NT2/D1 (cell line): ENCODE results near the gene TMEM129.

ENCODE experiments used
- SUZ12 ChIP-seq: IDR thresholded peaks from 2 replicates; pipeline ENCODE4 v1.6.1; 2011; ENCODE audit not compliant: insufficient read length, insufficient read depth; ENCODE audit errors: extremely low read depth
- YY1 ChIP-seq: IDR thresholded peaks from 2 replicates; pipeline ENCODE4 v1.6.1; 2011; ENCODE audit not compliant: insufficient read length, insufficient read depth
- ZNF274 ChIP-seq: IDR thresholded peaks from 2 replicates; pipeline ENCODE4 v1.6.1; 2011; ENCODE audit warnings: mild to moderate bottlenecking, low read depth, low read length

DNA sequence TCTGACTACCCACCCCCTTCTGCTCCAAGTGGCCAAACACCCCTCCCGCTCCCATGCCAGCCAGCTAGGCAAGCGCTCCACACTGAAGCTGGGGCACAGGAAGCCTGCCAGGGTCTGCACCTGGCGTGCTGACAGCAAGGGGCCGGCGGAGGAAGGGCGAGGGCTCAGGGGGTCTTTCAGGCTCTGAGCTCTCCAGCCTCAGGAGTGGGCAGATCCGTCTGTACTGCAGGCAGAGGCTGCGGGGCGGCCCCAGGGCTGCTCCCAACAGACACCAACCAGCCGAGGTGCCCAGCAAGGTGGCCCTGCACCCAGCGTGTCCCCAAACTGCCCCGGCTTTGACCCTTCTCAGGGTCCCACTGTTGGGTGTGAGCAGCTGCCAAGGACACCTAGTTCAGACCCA, 51.9 kb downstream of the TMEM129 start:
- TF ChIP-seq SUZ12 (no peak), ZNF274 (no peak), YY1 (no peak)
